GM08714 (cell line): ENCODE results near the gene SMYD5.
"Not testable (repeated sequence)": the region's sequence is repeated elsewhere in the genome, so short reads cannot be mapped to it uniquely, and the experiment has no call there.

Experiments
- H3K4me3 ChIP-seq: fragments of 200-500 bp; sonication (Bioruptor generic); 2 replicates; pipeline ENCODE4 v1.5.1; 2014; ENCODE audit warnings: mild to moderate bottlenecking, low read length, inconsistent platforms
- ZNF274 ChIP-seq: IDR thresholded peaks from 2 replicates; pipeline ENCODE4 v1.6.1; 2012; ENCODE audit warnings: mild to moderate bottlenecking, low read depth, low read length

SMYD5 gene

GRCh38 chr2:73257425-73258125, 43.5 kb downstream of the SMYD5 start:
- H3K4me3 ChIP-seq = no peak overlapping the region
- TF ChIP-seq ZNF274 = no peak

DNA sequence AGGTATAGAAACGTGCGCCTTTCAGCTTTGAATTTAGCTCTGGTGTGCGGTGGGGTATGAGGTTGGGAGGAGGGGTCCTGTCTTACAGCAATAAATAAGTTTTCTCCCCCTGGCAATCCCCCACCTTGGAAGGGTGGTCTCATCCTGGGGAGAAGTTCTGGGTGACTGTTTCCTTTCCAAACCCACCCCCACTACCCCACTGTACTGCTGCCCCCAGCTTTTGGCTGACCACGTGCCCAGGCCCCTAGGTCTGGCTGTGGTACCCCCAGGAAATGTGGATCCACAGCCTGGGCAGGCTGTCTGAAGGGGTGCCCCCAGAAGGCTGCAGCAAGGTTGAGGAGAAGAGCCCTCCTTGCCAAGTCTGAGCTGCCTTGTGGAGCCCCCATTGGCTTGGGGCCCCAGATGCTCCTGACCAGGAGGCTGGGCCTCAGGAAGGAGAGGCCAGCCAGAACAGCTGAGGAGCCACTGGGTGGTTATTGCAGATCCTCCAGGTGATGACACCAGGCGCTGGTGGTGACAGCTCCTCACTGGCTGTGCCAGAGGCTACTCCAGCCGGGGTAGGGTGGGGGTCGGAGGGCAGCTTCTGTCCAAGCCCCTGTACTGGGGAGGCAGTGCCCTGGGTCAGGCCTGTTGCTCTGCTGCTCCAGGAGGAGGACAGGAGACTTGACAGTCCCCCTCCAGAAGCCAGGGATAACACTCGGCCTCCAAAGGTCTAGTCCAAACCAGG, 44.3 kb downstream of the SMYD5 start:
- H3K4me3 ChIP-seq = no peak overlapping the region
- no peak for TF ChIP-seq ZNF274

GRCh38 chr2:73258913-73259215, 44.8 kb downstream of the SMYD5 start:
- H3K4me3 ChIP-seq = no peak overlapping the region

GRCh38 chr2:73259276-73259675, 45.2 kb downstream of the SMYD5 start:
- no peak for TF ChIP-seq ZNF274
- H3K4me3 ChIP-seq = no peak overlapping the region

More at GRCh38 chr2:73258913-73259215, 44.8 kb downstream of the SMYD5 start:
- no peak for TF ChIP-seq ZNF274

DNA sequence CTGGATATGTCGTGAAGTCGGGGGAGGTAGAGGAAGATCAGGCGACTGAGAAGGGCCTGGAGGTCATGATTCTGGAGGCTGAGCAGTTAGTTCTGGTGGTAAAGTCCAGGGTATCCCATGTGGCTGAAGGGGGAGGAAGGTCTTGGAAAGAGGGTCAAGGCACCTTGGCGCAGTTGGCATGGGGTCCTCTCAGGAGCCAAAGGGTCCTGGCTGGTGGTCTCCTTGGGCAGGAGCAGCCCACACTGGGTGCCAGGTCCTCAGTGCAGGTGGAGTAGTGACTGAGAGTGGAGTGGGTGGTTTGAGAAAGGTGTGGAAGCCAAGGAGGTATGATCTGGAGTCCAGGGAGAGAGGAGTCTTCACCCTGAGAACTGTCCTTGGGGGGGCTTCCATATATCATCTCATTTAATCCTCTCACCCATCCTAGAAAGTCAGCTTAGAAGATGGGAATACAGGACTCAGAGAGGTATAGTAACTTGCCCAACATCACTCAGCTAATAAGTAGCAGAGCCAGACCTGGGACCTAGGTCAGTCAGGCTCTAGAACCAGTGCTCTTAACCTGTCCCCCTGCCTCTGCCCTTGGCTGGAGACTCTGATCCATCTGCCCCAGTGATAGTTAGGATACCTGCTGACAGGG, 45.8 kb downstream of the SMYD5 start:
- H3K4me3 ChIP-seq = no peak overlapping the region
- TF ChIP-seq ZNF274 = no peak

GRCh38 chr2:73260338-73260984, 46.4 kb downstream of the SMYD5 start:
- TF ChIP-seq ZNF274 = no peak
- no peak overlapping the region for H3K4me3 ChIP-seq

DNA sequence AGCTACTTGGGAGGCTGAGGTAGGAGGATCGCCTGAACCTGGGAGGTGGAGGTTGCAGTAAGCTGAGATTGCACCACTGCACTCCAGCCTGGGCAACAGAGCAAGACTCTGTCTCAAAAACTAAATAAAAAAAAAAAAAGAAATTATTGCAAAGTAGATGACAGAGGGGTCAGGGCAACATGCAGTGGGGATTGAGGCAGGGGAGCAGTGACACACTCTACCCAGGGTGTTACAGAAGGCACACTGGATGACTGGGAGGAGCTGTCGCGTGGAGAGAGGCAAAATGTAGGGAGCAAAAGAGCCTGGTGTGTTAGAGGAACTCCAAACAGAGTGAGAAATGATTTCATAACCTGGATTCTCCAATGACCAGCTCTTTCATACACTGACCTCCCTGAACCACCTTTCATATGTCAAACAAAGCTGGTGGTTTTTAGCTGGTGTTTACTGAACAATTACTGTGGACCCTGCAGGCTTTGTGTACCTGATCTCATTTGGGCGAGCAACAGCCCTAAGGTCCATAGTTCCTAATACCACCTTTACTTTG, 48.1 kb downstream of the SMYD5 start:
- H3K4me3 ChIP-seq = no peak overlapping the region
- TF ChIP-seq ZNF274 = no peak

GRCh38 chr2:73262691-73263429, 48.8 kb downstream of the SMYD5 start:
- H3K4me3 ChIP-seq = not testable (repeated sequence)

- no peak overlapping the region for H3K4me3 ChIP-seq
- no peak for TF ChIP-seq ZNF274
These were observed 49.7 kb downstream of the SMYD5 start for GRCh38 chr2:73263540-73264331.

- no peak for TF ChIP-seq ZNF274
- no peak overlapping the region for H3K4me3 ChIP-seq
These were observed 50.2 kb downstream of the SMYD5 start for GRCh38 chr2:73264332-73264606.

- H3K4me3 ChIP-seq = no peak overlapping the region
- no peak for TF ChIP-seq ZNF274
These were observed 50.7 kb downstream of the SMYD5 start for GRCh38 chr2:73264783-73265182.

DNA sequence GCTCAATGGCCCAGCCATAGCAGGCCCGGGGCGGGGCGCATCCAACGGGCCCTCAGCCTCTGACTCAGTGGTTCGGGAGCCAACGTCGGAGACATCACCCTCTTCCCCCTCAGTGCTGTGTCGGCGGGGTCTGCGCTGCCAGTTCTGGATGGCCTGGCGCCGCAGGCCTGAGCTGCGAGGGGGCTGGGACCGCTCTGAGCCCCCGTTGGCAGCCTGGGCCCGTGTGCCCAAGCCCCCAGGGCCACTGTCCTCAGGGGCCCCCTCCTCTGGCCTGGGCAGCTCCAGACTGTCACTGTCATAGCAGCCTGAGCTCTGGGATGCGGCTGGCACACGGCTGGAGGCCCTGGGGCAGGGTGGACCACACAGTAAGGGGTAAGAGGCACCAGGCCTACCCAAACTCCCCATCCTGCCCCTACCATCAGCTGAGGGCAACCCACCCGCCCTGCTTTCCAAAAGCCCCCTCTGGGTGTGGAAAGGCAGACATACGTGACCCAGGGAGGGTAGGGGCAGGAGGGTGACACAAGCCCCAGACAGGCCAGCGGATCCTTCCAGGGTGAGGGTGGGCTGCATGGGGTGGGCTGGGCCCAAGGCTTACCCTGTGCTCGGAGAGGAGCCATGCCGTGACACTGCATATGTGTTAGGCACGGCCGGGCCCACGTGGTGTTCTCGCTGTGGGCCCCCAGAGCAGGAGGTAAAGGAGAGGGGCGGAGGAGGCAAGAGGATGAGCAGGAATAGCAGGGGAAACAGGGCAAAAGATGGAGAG, 51.4 kb downstream of the SMYD5 start:
- no peak for TF ChIP-seq ZNF274
- H3K4me3 ChIP-seq = no peak overlapping the region
